ENCODE data around the gene DTX1. TPM values are rescaled to one million over a fixed set of nuclear protein-coding genes. Genes with fewer than 3 reads are reported as not detected.

Gene DTX1
- total RNA-seq, 1 donor from 2014 or later = not detected

DNA sequence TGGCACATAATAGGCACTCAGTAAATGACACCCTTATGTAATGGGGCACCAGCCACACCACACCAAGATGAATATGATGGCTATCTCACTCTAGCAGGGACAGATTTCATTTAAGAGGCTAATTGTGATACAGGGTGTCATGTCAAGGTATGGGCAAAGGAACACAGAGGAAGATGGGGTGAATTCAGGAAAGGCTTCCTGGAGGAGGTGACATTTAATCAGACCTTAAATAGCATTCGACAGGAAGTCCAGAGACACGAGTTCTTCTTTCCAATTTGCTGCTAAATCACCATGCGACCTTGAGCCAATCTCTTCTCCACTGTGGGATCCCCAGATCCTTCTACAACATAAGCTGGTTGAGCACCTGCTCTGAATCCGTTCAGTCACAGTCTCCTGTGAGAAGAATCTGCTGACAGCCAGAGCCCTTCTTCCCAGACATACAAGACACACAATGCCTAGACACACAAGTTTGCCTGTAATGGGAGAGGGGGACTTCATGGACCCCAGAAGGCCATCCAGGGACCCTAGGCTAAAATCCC lies 1.5 kb upstream of the DTX1 start:
- DNase-seq (ENCODE audit: low spot score) = peak; percentile 10
- no peak overlapping the region for H3K27ac Mint-ChIP-seq (ENCODE audit: unreplicated experiment)
- peaks cover 59% of the 10 kb centered on the region for H3K27me3 Mint-ChIP-seq (ENCODE audit: low read depth)
- H3K36me3 Mint-ChIP-seq (ENCODE audit: low read depth) = peaks cover 2% of the 10 kb centered on the region
- H3K4me3 Mint-ChIP-seq (ENCODE audit: unreplicated experiment) = no peak overlapping the region
- TF ChIP-seq, protein P1, sequence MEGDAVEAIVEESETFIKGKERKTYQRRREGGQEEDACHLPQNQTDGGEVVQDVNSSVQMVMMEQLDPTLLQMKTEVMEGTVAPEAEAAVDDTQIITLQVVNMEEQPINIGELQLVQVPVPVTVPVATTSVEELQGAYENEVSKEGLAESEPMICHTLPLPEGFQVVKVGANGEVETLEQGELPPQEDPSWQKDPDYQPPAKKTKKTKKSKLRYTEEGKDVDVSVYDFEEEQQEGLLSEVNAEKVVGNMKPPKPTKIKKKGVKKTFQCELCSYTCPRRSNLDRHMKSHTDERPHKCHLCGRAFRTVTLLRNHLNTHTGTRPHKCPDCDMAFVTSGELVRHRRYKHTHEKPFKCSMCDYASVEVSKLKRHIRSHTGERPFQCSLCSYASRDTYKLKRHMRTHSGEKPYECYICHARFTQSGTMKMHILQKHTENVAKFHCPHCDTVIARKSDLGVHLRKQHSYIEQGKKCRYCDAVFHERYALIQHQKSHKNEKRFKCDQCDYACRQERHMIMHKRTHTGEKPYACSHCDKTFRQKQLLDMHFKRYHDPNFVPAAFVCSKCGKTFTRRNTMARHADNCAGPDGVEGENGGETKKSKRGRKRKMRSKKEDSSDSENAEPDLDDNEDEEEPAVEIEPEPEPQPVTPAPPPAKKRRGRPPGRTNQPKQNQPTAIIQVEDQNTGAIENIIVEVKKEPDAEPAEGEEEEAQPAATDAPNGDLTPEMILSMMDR (IDR thresholded peaks at IDR 0.05) = no peak
- H3K4me1 Mint-ChIP-seq (ENCODE audit: low read depth) = peaks cover 2% of the 10 kb centered on the region
- H3K9me3 Mint-ChIP-seq (ENCODE audit: low read depth) = no peaks in the 10 kb centered on the region

DNA sequence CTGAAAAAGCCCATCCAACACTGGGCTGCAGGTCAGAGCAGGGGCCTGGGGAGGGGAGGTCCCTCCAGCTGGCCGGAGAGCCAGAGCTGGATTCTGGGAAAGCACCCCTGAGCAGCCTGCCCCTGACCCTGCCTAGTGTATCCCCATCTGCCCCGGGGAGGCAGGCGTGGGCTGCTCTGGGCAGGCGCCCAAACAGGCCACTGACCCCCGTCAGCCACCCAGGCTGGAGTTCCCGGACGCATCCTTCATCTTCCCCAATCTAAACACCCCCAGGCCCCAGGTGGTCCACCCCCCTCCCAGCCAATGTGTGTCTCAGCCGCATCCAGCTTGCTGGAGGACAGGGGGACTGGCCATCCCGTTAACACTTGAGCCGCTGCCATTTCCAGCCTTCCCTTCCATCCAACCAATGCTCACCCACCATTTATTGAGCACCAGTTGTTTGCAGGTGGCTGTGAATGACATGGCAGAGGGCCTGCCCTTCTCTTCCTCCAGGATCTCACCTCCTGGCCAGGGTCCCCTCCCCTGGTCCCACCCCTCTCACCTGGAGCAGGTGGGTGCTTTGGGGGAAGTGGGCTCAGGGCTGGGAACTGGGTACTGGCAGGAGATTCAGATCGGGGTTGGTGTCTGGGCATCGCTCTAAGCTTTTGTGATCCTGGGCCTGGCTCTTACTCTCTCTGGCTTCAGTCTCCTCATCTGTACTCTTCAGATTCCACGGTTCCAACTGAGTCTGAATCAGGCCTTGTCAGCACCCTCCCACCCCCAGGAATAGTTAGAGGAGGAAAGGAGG lies 743 bp upstream of the DTX1 start:
- no peaks in the 10 kb centered on the region for H3K9me3 Mint-ChIP-seq (ENCODE audit: low read depth)

DNA sequence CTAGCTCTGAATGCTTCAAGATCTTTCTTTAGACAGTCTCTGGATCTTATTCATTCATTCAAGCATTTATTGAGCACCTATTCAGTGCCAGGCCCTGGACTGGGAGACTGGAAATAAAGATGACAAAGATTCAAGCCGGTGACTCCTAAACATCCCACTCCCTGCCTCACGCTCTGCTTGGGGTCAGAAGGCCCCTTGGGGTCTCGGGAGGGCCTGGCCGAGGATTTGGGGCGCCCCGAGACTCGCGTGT lies 224 bp upstream of the DTX1 start:
- peaks cover 2% of the 10 kb centered on the region for H3K4me1 Mint-ChIP-seq (ENCODE audit: low read depth)
- peaks cover 2% of the 10 kb centered on the region for H3K36me3 Mint-ChIP-seq (ENCODE audit: low read depth)
- TF ChIP-seq, protein P1 (IDR thresholded peaks at IDR 0.05) = no peak
- no peaks in the 10 kb centered on the region for H3K9me3 Mint-ChIP-seq (ENCODE audit: low read depth)
- no peak overlapping the region for H3K27ac Mint-ChIP-seq (ENCODE audit: unreplicated experiment)
- peak overlapping the region; percentile 52 for H3K4me3 Mint-ChIP-seq (ENCODE audit: unreplicated experiment)
- DNase-seq (ENCODE audit: low spot score) = no peak
- H3K27me3 Mint-ChIP-seq (ENCODE audit: low read depth) = peaks cover 46% of the 10 kb centered on the region

More for the DNA sequence above, 743 bp upstream of the DTX1 start:
- DNase-seq (ENCODE audit: low spot score) = peak; percentile 72
- TF ChIP-seq, protein P1 (IDR thresholded peaks at IDR 0.05) = no peak
- Mint-ChIP-seq H3K4me3 (ENCODE audit: unreplicated experiment) (peak overlapping the region; percentile 52), H3K36me3 (ENCODE audit: low read depth) (peaks cover 2% of the 10 kb centered on the region), H3K27me3 (ENCODE audit: low read depth) (peaks cover 51% of the 10 kb centered on the region), H3K27ac (ENCODE audit: unreplicated experiment) (no peak overlapping the region), H3K4me1 (ENCODE audit: low read depth) (peaks cover 2% of the 10 kb centered on the region)

DNA sequence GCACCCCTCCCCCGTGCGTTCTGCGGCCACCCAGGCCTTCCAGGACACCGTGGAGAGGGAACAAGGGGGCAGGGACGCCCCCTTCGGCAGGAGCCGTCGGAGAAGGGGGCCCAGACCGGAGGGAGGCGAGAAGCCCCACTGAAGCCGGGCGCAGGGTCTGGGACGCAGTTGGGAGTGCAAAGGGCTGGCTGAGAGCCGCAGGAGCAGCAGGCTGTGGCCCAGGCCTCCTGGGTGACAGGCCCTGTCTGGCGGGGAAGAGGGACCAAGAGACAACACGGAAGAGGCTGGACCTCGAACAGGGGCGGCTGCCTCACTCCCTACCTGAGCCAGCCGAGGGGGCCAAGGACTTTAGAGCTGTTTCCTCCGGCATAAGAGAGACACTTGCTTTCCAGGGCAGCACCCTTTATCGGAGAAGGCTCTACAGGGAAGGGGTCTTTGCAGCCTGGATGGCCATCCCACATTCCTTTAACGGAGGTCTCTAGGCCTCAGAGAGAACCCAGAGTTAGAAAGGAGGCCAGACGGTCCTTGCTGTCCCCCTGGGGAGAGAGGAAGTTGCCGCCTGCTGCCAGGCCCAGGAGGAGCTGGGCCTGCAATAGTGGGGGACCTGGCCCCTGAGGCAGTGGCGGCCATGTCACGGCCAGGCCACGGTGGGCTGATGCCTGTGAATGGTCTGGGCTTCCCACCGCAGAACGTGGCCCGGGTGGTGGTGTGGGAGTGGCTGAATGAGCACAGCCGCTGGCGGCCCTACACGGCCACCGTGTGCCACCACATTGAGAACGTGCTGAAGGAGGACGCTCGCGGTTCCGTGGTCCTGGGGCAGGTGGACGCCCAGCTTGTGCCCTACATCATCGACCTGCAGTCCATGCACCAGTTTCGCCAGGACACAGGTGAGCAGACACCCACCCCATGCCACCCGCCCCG lies 1.3 kb downstream of the DTX1 start:
- Mint-ChIP-seq H3K36me3 (ENCODE audit: low read depth) (peaks cover 2% of the 10 kb centered on the region), H3K27me3 (ENCODE audit: low read depth) (peaks cover 39% of the 10 kb centered on the region), H3K9me3 (ENCODE audit: low read depth) (no peaks in the 10 kb centered on the region), H3K4me3 (ENCODE audit: unreplicated experiment) (no peak overlapping the region), H3K4me1 (ENCODE audit: low read depth) (peaks cover 2% of the 10 kb centered on the region), H3K27ac (ENCODE audit: unreplicated experiment) (no peak overlapping the region)
- TF ChIP-seq, protein P1 (IDR thresholded peaks at IDR 0.05) = no peak
- peak; percentile 88 for DNase-seq (ENCODE audit: low spot score)

DNA sequence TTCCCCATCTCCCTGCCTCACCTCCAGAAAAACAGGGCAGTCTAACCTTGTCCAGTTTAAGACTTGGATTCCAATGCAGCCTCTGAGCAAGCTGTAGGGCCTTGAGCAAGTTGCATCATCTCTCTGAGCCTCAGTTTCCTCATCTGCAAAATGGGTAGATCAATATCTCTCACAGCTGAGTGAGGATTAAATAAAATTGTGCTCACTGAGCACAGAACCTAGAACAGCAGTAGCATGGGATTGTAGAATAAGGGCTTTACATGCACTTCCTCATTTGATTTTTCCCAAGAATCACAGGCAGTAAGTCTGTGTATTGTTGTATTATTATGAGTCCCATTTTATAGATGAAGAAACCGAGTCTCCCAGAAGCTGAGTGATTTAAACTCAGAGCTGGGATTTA lies 2.0 kb downstream of the DTX1 start:
- Mint-ChIP-seq H3K27me3 (ENCODE audit: low read depth) (peaks cover 33% of the 10 kb centered on the region), H3K27ac (ENCODE audit: unreplicated experiment) (no peak overlapping the region), H3K4me1 (ENCODE audit: low read depth) (peaks cover 2% of the 10 kb centered on the region), H3K4me3 (ENCODE audit: unreplicated experiment) (no peak overlapping the region), H3K36me3 (ENCODE audit: low read depth) (no peaks in the 10 kb centered on the region), H3K9me3 (ENCODE audit: low read depth) (no peaks in the 10 kb centered on the region)
- TF ChIP-seq, protein P1 (IDR thresholded peaks at IDR 0.05) = no peak
- no peak for DNase-seq (ENCODE audit: low spot score)
